GM21723 (cell line): ENCODE data around the gene TUBA3D.
"Not testable (repeated sequence)": the region's sequence is repeated elsewhere in the genome, so short reads cannot be mapped to it uniquely, and the experiment has no call there.

Source experiments
- ATAC-seq: cut with Tn5 transposase; IDR thresholded peaks from one replicate; pipeline ENCODE4 v1.9.1; 2021; ENCODE audit warnings: mild to moderate bottlenecking, moderate library complexity; ENCODE audit not compliant: unreplicated experiment

Gene TUBA3D

GRCh38 chr2:131475831-131476230 is at the start of gene TUBA3D:
Gene TUBA3D, plus strand, starts transcription at chr2:131476119. Its CDS starts 81 bp downstream, at chr2:131476200.
- no peak for ATAC-seq

GRCh38 chr2:131426727-131427126 is 49.2 kb upstream of the TUBA3D start:
- no peak for ATAC-seq

GRCh38 chr2:131431336-131431735 is 44.6 kb upstream of the TUBA3D start:
- ATAC-seq = no peak

GRCh38 chr2:131440742-131441468 is 35.0 kb upstream of the TUBA3D start:
- peak; percentile 94 for ATAC-seq

GRCh38 chr2:131444736-131445514 is 31.0 kb upstream of the TUBA3D start:
- ATAC-seq = not testable (repeated sequence)

- not testable (repeated sequence) for ATAC-seq
Measured at GRCh38 chr2:131445515-131445797, 30.5 kb upstream of the TUBA3D start.

GRCh38 chr2:131445896-131446295 is 30.0 kb upstream of the TUBA3D start:
- no peak for ATAC-seq

GRCh38 chr2:131447981-131448380 is 27.9 kb upstream of the TUBA3D start:
- ATAC-seq = not testable (repeated sequence)

GRCh38 chr2:131451265-131451949 is 24.5 kb upstream of the TUBA3D start:
- ATAC-seq = peak; percentile 93

GRCh38 chr2:131454914-131455313 is 21.0 kb upstream of the TUBA3D start:
- not testable (repeated sequence) for ATAC-seq

- ATAC-seq = not testable (repeated sequence)
Measured at GRCh38 chr2:131467722-131468121, 8.2 kb upstream of the TUBA3D start.

- not testable (repeated sequence) for ATAC-seq
Measured at GRCh38 chr2:131470944-131471343, 5.0 kb upstream of the TUBA3D start.

GRCh38 chr2:131471624-131472023 is 4.3 kb upstream of the TUBA3D start:
- ATAC-seq = not testable (repeated sequence)

- ATAC-seq = not testable (repeated sequence)
Measured at GRCh38 chr2:131473266-131473665, 2.7 kb upstream of the TUBA3D start.

- not testable (repeated sequence) for ATAC-seq
Measured at GRCh38 chr2:131476363-131476762, 444 bp downstream of the TUBA3D start.

- not testable (repeated sequence) for ATAC-seq
Measured at GRCh38 chr2:131477227-131477626, 1.3 kb downstream of the TUBA3D start.

- ATAC-seq = not testable (repeated sequence)
Measured at GRCh38 chr2:131478074-131478849, 2.3 kb downstream of the TUBA3D start.

GRCh38 chr2:131478850-131479461 is 3.0 kb downstream of the TUBA3D start:
- ATAC-seq = not testable (repeated sequence)

- ATAC-seq = not testable (repeated sequence)
Measured at GRCh38 chr2:131480351-131480750, 4.4 kb downstream of the TUBA3D start.

GRCh38 chr2:131482506-131483155 is 6.7 kb downstream of the TUBA3D start:
- not testable (repeated sequence) for ATAC-seq
